HTR-8/SVneo (cell line): ENCODE measurements around the gene DSG4.
A peak's percentile ranks its signal among the peaks of the same experiment; 100 is the strongest.

Experiments used
- DNase-seq: peaks from one replicate; pipeline ENCODE4 v3.0.0; 2011; ENCODE audit warnings: low spot score, mixed read lengths; ENCODE audit not compliant: insufficient read length
- FAIRE-seq: peaks from 2 replicates; lab custom pipeline; 2011; peaks lifted over from hg19 to GRCh38; lab: Jason Lieb, UNC

DSG4 gene

DNA sequence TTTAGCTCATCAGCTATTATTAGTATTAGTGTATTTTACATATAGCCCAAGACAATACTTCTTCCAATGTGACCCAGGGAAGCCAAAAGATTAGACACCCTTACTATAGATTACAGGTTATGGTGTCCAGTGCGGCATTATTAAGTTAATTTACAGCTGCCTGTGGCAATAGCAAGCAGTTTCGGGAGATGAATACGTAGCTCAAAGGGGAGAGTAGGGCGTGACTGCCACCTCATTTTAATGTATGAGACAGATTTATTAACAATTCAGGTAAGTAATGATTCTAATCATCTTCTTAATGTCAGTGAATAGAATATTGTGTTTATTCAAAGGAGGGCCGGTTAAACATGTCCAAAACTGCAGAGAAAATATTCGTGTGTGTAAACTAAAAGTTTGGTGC lies 64.2 kb downstream of the DSG4 start:
- FAIRE-seq, result no peak
- no peak for DNase-seq

DNA sequence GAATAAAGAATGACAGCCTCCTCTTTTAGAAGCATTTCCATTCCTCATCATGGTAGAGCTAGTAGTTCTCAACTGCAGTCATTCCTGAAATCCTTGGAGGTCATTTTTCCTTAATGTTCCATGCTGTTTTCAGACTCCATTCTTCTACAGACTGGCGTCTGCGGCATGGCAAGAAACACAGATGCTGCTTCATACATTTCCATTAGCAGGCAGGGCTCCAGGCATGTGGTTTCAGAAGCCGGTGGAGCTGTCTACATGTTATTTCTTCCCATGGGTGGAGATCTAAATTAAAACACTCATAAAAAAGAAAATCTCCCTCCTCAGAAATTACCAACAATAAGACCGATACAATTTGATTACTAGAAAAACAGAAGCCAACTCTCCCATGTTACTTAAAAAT lies 64.9 kb downstream of the DSG4 start:
- no peak for DNase-seq
- FAIRE-seq, result no peak

DNA sequence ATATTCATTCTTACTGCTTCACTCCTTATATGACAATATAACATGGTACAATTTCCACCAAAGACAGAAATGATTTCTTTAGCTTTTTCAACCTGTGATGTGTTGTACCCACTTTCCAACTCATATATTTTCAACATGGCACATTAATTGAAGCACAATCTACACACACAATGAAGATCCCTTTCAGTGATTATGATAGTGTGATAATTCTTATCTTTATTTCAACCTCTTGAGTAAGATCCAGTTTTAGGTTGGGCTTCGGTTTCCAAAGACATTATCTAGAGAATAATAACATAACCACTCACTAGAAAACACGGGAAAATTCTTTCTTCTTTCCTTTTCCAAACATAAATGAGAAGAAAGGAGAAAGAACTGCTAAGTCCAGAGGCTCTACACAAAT lies 67.6 kb downstream of the DSG4 start:
- FAIRE-seq (no peak), DNase-seq (no peak)

DNA sequence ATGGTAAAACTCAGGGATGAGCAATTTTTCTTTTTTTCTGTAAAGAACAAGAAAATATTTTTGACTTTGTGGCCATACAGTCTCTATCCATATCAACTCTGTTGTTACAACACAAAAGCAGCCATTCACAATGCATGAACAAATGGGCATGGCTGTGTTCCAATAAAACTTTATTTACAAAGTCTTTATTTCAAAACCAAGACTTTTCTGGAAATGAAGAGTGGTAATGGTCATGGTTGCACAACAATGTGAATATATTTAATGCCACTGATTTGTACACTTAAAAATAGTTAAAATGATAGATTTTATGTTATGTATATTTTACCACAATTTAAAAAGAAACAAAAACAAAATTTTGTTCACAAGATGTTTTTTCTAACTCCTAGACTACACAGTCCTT lies 69.3 kb downstream of the DSG4 start:
- DNase-seq (no peak), FAIRE-seq (no peak)

DNA sequence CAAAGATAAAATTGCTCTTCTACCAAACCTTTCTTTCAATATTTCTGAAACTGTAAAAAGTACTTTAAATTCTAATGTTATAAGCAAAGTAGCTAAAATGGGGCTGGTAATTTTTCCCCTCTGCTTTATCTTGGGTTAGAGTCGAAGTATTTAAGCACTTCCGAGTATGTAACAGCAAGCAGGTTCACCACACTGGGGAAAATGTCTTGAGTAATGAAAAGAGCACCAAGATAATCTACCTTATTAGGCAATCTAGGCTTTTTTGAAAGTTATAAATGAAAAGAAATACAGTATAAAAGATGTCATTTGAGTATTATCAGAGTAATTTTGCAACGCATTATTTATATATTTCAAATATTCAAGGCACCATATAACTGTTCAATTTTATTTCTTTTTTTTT lies 70.3 kb downstream of the DSG4 start:
- DNase-seq (no peak), FAIRE-seq (no peak)

DNA sequence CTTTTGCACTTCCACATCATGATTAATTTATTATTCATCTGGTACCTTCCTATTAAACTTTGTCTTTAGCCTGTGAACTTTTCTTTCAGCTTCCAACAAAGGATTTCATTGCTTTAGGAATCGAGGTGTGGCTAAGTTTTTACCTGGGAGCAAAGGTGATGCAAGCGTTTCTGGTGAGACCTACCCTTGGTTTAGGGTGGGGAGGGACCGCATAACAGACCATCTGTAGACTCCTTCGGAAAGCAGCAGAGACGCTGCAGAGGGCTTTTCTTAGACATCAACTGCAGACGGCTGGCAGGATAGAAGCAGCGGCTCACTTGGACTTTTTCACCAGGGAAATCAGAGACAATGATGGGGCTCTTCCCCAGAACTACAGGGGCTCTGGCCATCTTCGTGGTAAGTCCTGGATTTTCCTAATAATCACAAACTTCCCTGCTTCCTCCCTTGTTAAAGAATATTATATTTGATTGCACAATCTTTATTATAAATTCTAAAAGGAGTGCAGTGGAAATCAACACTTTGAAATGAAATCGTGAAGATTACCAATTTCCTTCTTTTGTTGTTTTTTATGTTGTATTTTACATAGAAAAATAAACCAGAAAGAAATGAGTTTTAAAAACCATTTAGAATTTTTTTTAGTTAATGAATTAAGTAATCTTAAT lies 71.1 kb downstream of the DSG4 start, which contains the start of gene DSG3:
Gene DSG3, plus strand, starts transcription at position 212 of the 662 bp plus-strand sequence. Its CDS starts 137 bp downstream, at position 349.
- FAIRE-seq, result no peak
- DNase-seq, result no peak

DNA sequence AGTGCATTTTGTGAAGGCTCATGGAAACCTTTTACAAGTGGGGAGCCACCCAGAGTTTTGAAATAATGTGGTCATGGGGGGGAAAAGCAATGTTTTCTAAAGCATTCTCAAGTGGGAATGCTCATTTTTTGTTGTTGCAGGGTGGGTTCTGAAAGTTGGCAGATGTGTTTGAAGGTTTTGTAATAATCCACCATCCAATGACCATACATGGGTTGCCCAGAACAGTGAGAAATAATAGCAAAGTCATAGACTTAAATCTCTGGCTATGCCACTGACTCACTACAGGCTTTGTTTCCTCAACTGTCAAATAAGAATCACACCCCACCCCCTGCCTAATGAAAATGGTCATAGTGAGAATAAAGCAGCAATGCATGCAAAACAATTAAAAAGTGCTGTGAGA lies 73.8 kb downstream of the DSG4 start:
- no peak for FAIRE-seq
- DNase-seq, result no peak

DNA sequence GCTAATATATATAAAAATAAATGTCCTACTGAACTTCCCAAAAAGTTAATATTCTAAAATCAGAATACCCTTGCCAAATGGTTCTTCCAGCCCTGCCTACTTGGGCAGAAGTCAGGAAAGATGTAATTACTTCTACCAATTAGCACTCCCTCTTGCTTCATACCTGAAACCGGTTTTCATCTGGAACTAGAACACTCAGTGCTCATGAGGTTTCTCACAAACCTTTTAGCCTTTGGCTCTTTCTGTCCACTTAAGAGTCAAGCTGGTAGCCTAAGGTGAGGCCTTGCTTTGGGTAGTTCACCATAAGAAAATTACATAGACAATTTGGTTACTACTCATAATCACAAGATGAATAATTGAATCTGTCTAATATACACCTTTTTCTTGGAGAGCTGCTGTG lies 75.0 kb downstream of the DSG4 start:
- no peak for DNase-seq
- no peak for FAIRE-seq

DNA sequence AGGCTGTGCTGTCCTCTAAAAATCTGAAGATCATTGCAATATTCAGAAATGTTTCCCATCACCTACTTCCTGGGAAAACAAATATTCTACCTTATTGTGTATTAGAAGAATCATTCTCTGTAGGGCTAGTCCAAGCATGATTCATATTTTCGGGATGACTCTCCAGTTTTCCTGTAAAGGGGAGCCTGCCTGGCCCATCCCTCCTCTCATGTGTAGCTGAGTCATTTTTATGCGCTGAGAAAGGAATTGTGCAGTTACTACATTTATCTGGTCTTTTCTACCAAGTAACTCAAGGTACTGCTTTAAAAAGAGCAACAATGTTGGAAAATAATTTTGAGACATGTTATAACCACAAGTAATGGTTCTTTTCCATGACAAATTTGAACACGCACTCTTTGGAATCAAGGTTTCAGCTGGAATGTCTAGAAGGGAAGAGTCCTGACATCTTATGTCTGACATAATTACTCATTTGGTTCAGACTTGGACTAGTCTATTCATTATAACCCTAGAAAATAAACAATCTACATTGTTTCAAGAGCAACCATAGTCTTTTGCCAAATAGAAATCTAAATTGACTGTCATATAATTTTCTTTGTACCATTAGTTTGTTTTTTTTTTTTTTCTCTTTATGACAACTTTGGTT lies 77.6 kb downstream of the DSG4 start:
- FAIRE-seq (no peak), DNase-seq (peak; percentile 47)
